HCT116 (cell line): ENCODE measurements around the gene ZNF789. TPM values are rescaled to one million over a fixed set of nuclear protein-coding genes. Genes with fewer than 3 reads are reported as not detected.
"Not testable (repeated sequence)": the region's sequence is repeated elsewhere in the genome, so short reads cannot be mapped to it uniquely, and the experiment has no call there.

ENCODE experiments used
- ATAC-seq: fragments of 200-7000 bp; cut with Tn5 transposase; 2 replicates; pipeline ENCODE4 v1.9.1; 2020; ENCODE audit warnings: mild to moderate bottlenecking, moderate library complexity
- BruUV-seq: library from RNA; stranded (reverse); fragments of 400-500 nt; replicated peaks from 2 replicates; lab custom pipeline; 2021; lab: Mats Ljungman, UMichigan
- CTCF ChIA-PET: fragments of 300-600 bp; sonication (Branson Sonifier 250); formaldehyde crosslinking; loops from one replicate; lab custom pipeline; 2021; ENCODE audit warnings: antibody characterized with exemption; lab: Charles Lee
- POLR2A ChIA-PET: fragments of 300-600, 350-600 bp; sonication (Branson Sonifier 250); formaldehyde crosslinking; loops from one replicate; lab custom pipeline; 2021; ENCODE audit warnings: antibody characterized with exemption; lab: Charles Lee
- RAD21 ChIA-PET, 2 experiments: fragments of 300-600 bp; sonication (Branson Sonifier 250); formaldehyde crosslinking; loops; one replicate each; lab custom pipeline; 2023; ENCODE audit warnings: low total read pairs in 2 of 2; ENCODE audit not compliant: uncharacterized antibody in 2 of 2, unreplicated experiment in 2 of 2, low non-redundant PET in 1 of 2; lab: Charles Lee
- DNase-seq: peaks from one replicate; pipeline ENCODE4 v3.0.0-alpha.2; 2010; ENCODE audit warnings: low read depth, low spot score
- H2AFZ ChIP-seq: fragments of 200-600 bp; shearing (Covaris generic), sonication (generic); 2 replicates; pipeline ENCODE4 v1.6.1; 2017; ENCODE audit warnings: low read depth, mixed run types, mixed read lengths, antibody characterized with exemption, low read length; ENCODE audit not compliant: poor library complexity, severe bottlenecking
- H3K27ac ChIP-seq: 2 replicates; pipeline ENCODE4 v1.5.1; 2012; ENCODE audit warnings: low read depth, low read length
- H3K27me3 ChIP-seq: fragments of 200-600 bp; sonication (generic); 2 replicates; pipeline ENCODE4 v1.6.1; 2016; ENCODE audit warnings: mixed run types, low read length, mixed read lengths; ENCODE audit not compliant: insufficient read depth
- H3K36me3 ChIP-seq, 2 experiments: fragments of 200-500 bp in 1 of 2; fragments of 200-600 bp in 1 of 2; sonication (Bioruptor generic) in 1 of 2; sonication (generic) in 1 of 2; 2 replicates each; pipeline versions ENCODE4 v1.5.1 to v1.6.1; 2014 to 2016; ENCODE audit warnings: low read length in 2 of 2, inconsistent platforms in 1 of 2, mixed read lengths in 1 of 2, mixed run types in 1 of 2; ENCODE audit not compliant: insufficient read depth in 2 of 2, control insufficient read depth in 1 of 2
- H3K4me1 ChIP-seq, 2 experiments: fragments of 200-600 bp in 1 of 2; sonication (generic) in 1 of 2; 2 replicates each; pipeline versions ENCODE4 v1.5.1 to v1.6.1; 2012 to 2017; ENCODE audit warnings: low read length in 2 of 2, inconsistent platforms in 1 of 2, mild to moderate bottlenecking in 1 of 2, mixed read lengths in 1 of 2, mixed run types in 1 of 2, moderate library complexity in 1 of 2; ENCODE audit not compliant: insufficient read depth in 2 of 2, control insufficient read depth in 1 of 2
- H3K4me2 ChIP-seq: fragments of 200-600 bp; sonication (generic); 2 replicates; pipeline ENCODE4 v1.6.1; 2017; ENCODE audit warnings: mixed run types, low read length, mixed read lengths
- H3K4me3 ChIP-seq, 2 experiments: fragments of 200-600 bp in 1 of 2; sonication (generic) in 1 of 2; replicated peaks in 1 of 2; 2 replicates each; pipeline ENCODE4 v1.5.1; 2011 to 2016; ENCODE audit warnings: low read length in 2 of 2, control low read depth in 1 of 2, low read depth in 1 of 2, mild to moderate bottlenecking in 1 of 2, mixed read lengths in 1 of 2, mixed run types in 1 of 2
- H3K79me2 ChIP-seq: fragments of 200-600 bp; sonication (generic); 2 replicates; pipeline ENCODE4 v1.6.1; 2017; ENCODE audit warnings: mild to moderate bottlenecking, mixed run types, low read length, moderate library complexity, mixed read lengths; ENCODE audit not compliant: insufficient read depth
- H3K9ac ChIP-seq: fragments of 200-600 bp; sonication (generic); 2 replicates; pipeline ENCODE4 v1.6.1; 2016; ENCODE audit warnings: low read length, mixed read lengths
- H3K9me2 ChIP-seq: fragments of 200-600 bp; sonication (generic), shearing (Covaris generic); 2 replicates; pipeline ENCODE4 v1.6.1; 2017; ENCODE audit warnings: mixed run types, mild to moderate bottlenecking, moderate library complexity; ENCODE audit not compliant: insufficient read depth
- H3K9me3 ChIP-seq, 2 experiments: fragments of 200-500 bp in 1 of 2; fragments of 200-600 bp in 1 of 2; sonication (Bioruptor generic) in 1 of 2; sonication (generic) in 1 of 2; 2 replicates each; pipeline ENCODE4 v1.6.1; 2014 to 2017; ENCODE audit warnings: low read length in 2 of 2, mixed read lengths in 2 of 2, inconsistent platforms in 1 of 2, low read depth in 1 of 2, mild to moderate bottlenecking in 1 of 2, mixed run types in 1 of 2, moderate library complexity in 1 of 2; ENCODE audit not compliant: control insufficient read depth in 1 of 2, insufficient read depth in 1 of 2
- H4K20me1 ChIP-seq: fragments of 200-600 bp; sonication (generic), shearing (Covaris generic); 2 replicates; pipeline ENCODE4 v1.6.1; 2017; ENCODE audit warnings: mixed run types, mild to moderate bottlenecking, moderate library complexity; ENCODE audit not compliant: insufficient read depth
- ELF1 ChIP-seq: IDR thresholded peaks from 2 replicates; pipeline ENCODE4 v1.6.1; 2012; ENCODE audit warnings: low read depth, borderline replicate concordance
- EZH2 ChIP-seq: fragments of 200-600 bp; sonication (generic); IDR thresholded peaks from 2 replicates; pipeline ENCODE4 v1.6.1; 2017; ENCODE audit warnings: antibody characterized with exemption, mixed run types
- EZH2phosphoT487 ChIP-seq: fragments of 200-600 bp; IDR thresholded peaks from 2 replicates; pipeline ENCODE4 v1.6.1; 2018; ENCODE audit warnings: antibody characterized with exemption, borderline replicate concordance
- JUND ChIP-seq: IDR thresholded peaks from 2 replicates; pipeline ENCODE4 v1.6.1; 2012
- POLR2A ChIP-seq: IDR thresholded peaks from 2 replicates; pipeline ENCODE4 v1.7.0; 2011; ENCODE audit warnings: borderline replicate concordance; ENCODE audit not compliant: insufficient read depth, insufficient read length; ENCODE audit errors: extremely low read depth
- POLR2AphosphoS5 ChIP-seq: IDR thresholded peaks from 2 replicates; pipeline ENCODE4 v1.6.1; 2011; ENCODE audit warnings: mild to moderate bottlenecking, low read depth, low read length, moderate library complexity
- SIN3A ChIP-seq: IDR thresholded peaks from 2 replicates; pipeline ENCODE4 v1.6.1; 2012; ENCODE audit warnings: low read depth
- SP1 ChIP-seq: IDR thresholded peaks from 2 replicates; pipeline ENCODE4 v1.6.1; 2012; ENCODE audit warnings: low read depth
- SRF ChIP-seq: IDR thresholded peaks from 2 replicates; pipeline ENCODE4 v1.6.1; 2012; ENCODE audit warnings: low read depth
- TCF7L2 ChIP-seq: IDR thresholded peaks from 2 replicates; pipeline ENCODE4 v1.7.0; 2011; ENCODE audit warnings: borderline replicate concordance, inconsistent platforms; ENCODE audit not compliant: insufficient read depth, insufficient read length; ENCODE audit errors: extremely low read depth
- YY1 ChIP-seq: IDR thresholded peaks from 2 replicates; pipeline ENCODE4 v1.6.1; 2011; ENCODE audit warnings: low read length, low read depth, moderate library complexity, mild to moderate bottlenecking; ENCODE audit not compliant: insufficient replicate concordance; ENCODE audit errors: extremely low read depth
- intact Hi-C: fragments of 100-400 bp; cut with micrococcal nuclease; formaldehyde crosslinking; loops from 2 replicates; pipeline ENCODE4 v1.10.0; 2022
- total RNA-seq: library from RNA; stranded (reverse); gene quantifications from one replicate; pipeline ENCODE4 v1.2.1, GENCODE V29; 2021; ENCODE audit not compliant: unreplicated experiment

The ZNF789 gene
- total RNA-seq, 1 experiment from 2014 or later = 8.2 TPM

DNA sequence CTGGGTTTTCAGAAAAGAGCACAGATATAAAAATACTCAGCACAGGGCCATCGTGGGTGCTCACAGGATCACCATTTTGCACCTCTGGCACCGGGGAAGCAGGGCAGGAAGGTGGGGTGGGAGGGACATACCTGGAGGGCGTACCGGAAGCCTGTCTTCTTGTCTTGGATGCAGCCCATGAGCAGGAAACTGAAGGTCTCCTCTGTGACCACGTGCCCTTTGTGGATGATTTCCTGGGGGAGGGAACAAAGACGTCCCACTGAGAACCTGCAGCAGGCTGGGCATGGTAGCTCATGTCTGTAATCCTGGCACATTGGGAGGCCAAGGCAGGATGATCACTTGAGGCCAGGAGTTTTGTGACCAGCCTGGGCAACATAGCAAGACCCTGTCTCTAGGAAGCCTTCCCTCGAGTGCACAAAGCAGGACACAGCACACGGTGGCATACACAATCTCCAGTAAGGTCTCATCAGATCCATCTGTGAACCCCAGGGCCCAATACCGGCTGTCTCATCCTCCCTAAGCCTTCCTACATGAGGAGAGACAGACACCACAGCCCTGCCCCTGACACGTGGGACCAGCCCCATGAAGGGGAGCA lies 43.6 kb upstream of the ZNF789 start:
- no peaks in the 10 kb centered on the region for H3K9me3 ChIP-seq
- no peaks in the 10 kb centered on the region for H3K4me1 ChIP-seq
- BruUV-seq = no TSS peak
- H3K9me2 ChIP-seq = no peaks in the 10 kb centered on the region
- H3K27ac ChIP-seq = no peak overlapping the region
- H3K4me3 ChIP-seq = no peak overlapping the region
- H3K4me2 ChIP-seq = no peak overlapping the region
- TF ChIP-seq JUND = no peak
- TF ChIP-seq SIN3A = no peak
- TF ChIP-seq SRF = no peak
- TF ChIP-seq EZH2phosphoT487 = no peak
- no peak for TF ChIP-seq POLR2A
- TF ChIP-seq SP1 = no peak
- no peak for TF ChIP-seq YY1
- TF ChIP-seq, all 23 proteins: peak for 0
- POLR2A ChIA-PET = no interaction called here
- intact Hi-C loops = no loop called here
- H3K27me3 ChIP-seq = no peaks in the 10 kb centered on the region
- no peak overlapping the region for H3K9ac ChIP-seq
- no peaks in the 10 kb centered on the region for H4K20me1 ChIP-seq
- CTCF ChIA-PET = no interaction called here
- RAD21 ChIA-PET = no interaction called here
- no peak overlapping the region for H2AFZ ChIP-seq
- peaks cover 24 to 40% of the 10 kb centered on the region in 2 experiments; a peak in 3 of 4 replicates for H3K36me3 ChIP-seq
- no peaks in the 10 kb centered on the region for H3K79me2 ChIP-seq
- DNase-seq = no peak
- no peak for ATAC-seq

DNA sequence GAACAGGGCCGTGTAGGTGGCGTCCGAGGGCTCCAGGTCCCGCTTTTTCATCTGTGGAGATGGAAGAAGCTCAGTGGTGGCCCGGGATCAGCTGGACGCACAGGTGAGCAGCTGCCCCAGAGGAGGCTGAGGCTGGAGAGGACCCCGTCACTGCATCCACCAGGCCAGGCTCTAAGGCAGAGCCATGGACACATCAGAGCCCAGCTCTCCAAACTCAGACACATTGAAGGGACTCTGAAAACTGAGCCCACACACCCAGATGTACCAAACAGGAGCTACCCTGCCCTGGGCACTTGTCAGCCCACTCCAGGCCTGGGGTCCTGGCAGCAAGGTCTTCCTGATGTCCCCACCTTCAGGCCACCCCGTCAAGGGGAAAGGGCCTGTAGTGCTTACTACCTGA lies 42.9 kb upstream of the ZNF789 start:
- ChIA-PET POLR2A (no interaction called here), CTCF (no interaction called here)
- Histone ChIP-seq H3K9me3 (no peaks in the 10 kb centered on the region), H4K20me1 (no peaks in the 10 kb centered on the region)
- no peak for TF ChIP-seq TCF7L2
- TF ChIP-seq EZH2 = no peak
- no peak for TF ChIP-seq POLR2AphosphoS5
- TF ChIP-seq SRF = no peak
- TF ChIP-seq YY1 = no peak
- TF ChIP-seq ELF1 = no peak
- TF ChIP-seq, all 23 proteins: peak for 0
- H3K4me1 ChIP-seq = no peaks in the 10 kb centered on the region
- intact Hi-C loops = no loop called here
- H3K9ac ChIP-seq = no peak overlapping the region
- no peaks in the 10 kb centered on the region; the same call in 1 of the 2 replicates for H3K79me2 ChIP-seq
- ATAC-seq (no peak), DNase-seq (no peak)
- no peak overlapping the region for H3K4me2 ChIP-seq
- no peak overlapping the region for H3K27ac ChIP-seq
- H2AFZ ChIP-seq = no peak overlapping the region
- H3K27me3 ChIP-seq = no peaks in the 10 kb centered on the region
- RAD21 ChIA-PET = no interaction called here
- H3K9me2 ChIP-seq = no peaks in the 10 kb centered on the region
- H3K4me3 ChIP-seq = no peak overlapping the region
- BruUV-seq = no TSS peak
- H3K36me3 ChIP-seq = peaks cover 19 to 37% of the 10 kb centered on the region in 2 experiments; a peak in 3 of 4 replicates

DNA sequence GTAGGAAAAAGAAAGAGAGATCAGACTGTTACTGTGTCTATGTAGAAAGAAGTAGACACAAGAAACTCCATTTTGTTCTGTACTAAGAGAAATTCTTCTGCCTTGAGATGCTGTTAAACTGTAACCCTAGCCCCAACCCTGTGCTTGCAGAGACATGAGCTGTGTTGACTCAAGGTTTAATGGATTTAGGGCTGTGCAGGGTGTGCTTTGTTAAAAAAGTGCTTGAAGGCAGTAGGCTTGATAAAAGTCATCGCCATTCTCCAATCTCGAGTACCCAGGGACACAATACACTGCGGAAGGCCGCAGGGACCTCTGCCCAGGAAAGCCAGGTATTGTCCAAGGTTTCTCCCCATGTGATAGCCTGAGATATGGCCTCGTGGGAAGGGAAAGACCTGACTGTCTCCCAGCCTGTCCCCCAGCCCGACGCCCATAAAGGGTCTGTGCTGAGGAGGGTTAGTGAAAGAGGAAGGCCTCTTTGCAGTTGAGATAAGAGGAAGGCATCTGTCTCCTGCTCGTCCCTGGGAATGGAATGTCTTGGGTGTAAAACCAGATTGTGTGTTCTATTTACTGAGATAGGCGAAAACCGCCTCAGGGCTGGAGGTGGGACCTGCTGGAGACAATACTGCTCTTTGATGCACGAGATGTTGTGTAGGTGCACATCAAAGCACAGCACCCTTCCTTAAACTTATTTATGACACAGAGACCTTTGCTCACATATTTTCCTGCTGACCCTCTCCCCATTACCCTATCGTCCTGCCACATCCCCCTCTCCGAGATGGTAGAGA lies 40.7 kb upstream of the ZNF789 start:
- H3K79me2 ChIP-seq = peaks cover 17% of the 10 kb centered on the region
- H3K36me3 ChIP-seq = peaks cover 22 to 30% of the 10 kb centered on the region in 2 experiments; a peak in 3 of 4 replicates
- H3K4me3 ChIP-seq, H3K4me2 ChIP-seq, H3K27me3 ChIP-seq, H3K4me1 ChIP-seq, H2AFZ ChIP-seq, CTCF ChIA-PET, H3K27ac ChIP-seq, intact Hi-C loops, DNase-seq, H3K9me3 ChIP-seq, H3K9me2 ChIP-seq, ATAC-seq, BruUV-seq, POLR2A ChIA-PET, H4K20me1 ChIP-seq, H3K9ac ChIP-seq, RAD21 ChIA-PET: not testable (repeated sequence)
